ENCODE measurements around the gene KIN. TPM values are rescaled to one million over a fixed set of nuclear protein-coding genes. Genes with fewer than 3 reads are reported as not detected.
"Not testable (repeated sequence)": the region's sequence is repeated elsewhere in the genome, so short reads cannot be mapped to it uniquely, and the experiment has no call there.

The KIN gene
- total and polyA plus RNA-seq, 2 experiments from 2014 or later, result 7.3 to 7.4 TPM

- no peaks in the 10 kb centered on the region for H3K9me3 ChIP-seq (ENCODE audit: low read depth)
- TF ChIP-seq CTCF (IDR thresholded peaks at IDR 0.05; ENCODE audit: low read depth, low read length), result no peak
- no peak for DNase-seq (ENCODE audit: low read depth in 1 of 2, low spot score in 1 of 2)
- no peaks in the 10 kb centered on the region for H3K4me1 ChIP-seq (ENCODE audit: low read depth)
- H3K27ac ChIP-seq, result no peak overlapping the region
- no peak overlapping the region for H3K4me3 ChIP-seq
- H3K27me3 ChIP-seq, result peaks cover 38% of the 10 kb centered on the region
- H3K36me3 ChIP-seq, result no peaks in the 10 kb centered on the region
Observed at GRCh38 chr10:7722927-7723529, 64.8 kb downstream of the KIN start.

GRCh38 chr10:7720478-7720877, 67.3 kb downstream of the KIN start:
- Histone ChIP-seq H3K9me3 (ENCODE audit: low read depth) (no peaks in the 10 kb centered on the region), H3K4me1 (ENCODE audit: low read depth) (no peaks in the 10 kb centered on the region), H3K27ac (no peak overlapping the region), H3K36me3 (no peaks in the 10 kb centered on the region), H3K4me3 (no peak overlapping the region), H3K27me3 (peaks cover 13% of the 10 kb centered on the region)
- no peak for DNase-seq (ENCODE audit: low read depth in 1 of 2, low spot score in 1 of 2)
- TF ChIP-seq CTCF (IDR thresholded peaks at IDR 0.05; ENCODE audit: low read depth, low read length), result no peak

DNA sequence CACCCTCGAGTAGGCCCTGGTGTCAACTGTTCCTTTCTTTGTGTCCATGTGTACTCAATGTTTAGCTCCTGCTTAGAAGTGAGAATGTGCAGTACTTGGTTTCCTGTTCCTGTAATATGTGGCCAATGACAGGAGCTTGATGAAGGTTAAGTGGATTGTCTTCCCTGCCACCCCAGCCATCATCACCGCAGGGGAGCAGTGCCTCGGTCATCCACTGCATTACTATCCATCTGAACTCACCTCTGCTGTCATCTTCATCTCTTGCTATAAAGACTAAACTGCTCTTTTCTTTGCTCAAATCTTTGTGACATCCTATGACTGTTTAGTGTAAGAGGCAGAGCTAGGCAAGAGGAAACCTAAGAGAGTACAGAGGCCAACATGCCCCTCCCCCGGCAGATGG, 69.1 kb downstream of the KIN start:
- no peaks in the 10 kb centered on the region for H3K36me3 ChIP-seq

DNA sequence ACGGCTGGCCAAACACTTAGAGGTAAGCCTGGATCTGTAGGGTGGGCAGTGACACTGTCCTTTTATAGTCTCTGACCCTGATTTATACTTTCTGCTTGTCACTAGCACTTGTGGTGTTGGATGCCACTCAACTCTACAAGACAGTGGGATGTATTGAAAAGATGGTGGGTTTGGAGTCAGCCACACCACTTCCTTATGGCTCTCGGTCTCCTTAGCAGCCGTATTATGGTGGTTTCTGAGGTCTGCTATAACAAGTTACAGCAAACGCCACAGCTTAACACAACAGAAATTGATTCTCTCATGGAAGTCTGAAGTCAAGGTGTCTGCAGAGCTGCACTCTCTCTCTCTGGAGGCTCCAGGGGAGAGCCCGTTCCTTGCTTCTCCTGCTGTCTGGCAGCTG, 70.0 kb downstream of the KIN start:
- no peak overlapping the region for H3K27ac ChIP-seq
- H3K4me1 ChIP-seq (ENCODE audit: low read depth), result no peaks in the 10 kb centered on the region
- no peak for TF ChIP-seq CTCF (IDR thresholded peaks at IDR 0.05; ENCODE audit: low read depth, low read length)
- H3K27me3 ChIP-seq, result peaks cover 5% of the 10 kb centered on the region
- no peak overlapping the region for H3K4me3 ChIP-seq
- no peak for DNase-seq (ENCODE audit: low read depth in 1 of 2, low spot score in 1 of 2)
- no peaks in the 10 kb centered on the region for H3K9me3 ChIP-seq (ENCODE audit: low read depth)
- H3K36me3 ChIP-seq, result no peaks in the 10 kb centered on the region

More for the DNA sequence above, 69.1 kb downstream of the KIN start:
- peaks cover 5% of the 10 kb centered on the region for H3K27me3 ChIP-seq
- no peak overlapping the region for H3K27ac ChIP-seq
- no peaks in the 10 kb centered on the region for H3K9me3 ChIP-seq (ENCODE audit: low read depth)
- no peak for TF ChIP-seq CTCF (IDR thresholded peaks at IDR 0.05; ENCODE audit: low read depth, low read length)
- H3K4me3 ChIP-seq, result no peak overlapping the region
- DNase-seq (ENCODE audit: low read depth in 1 of 2, low spot score in 1 of 2), result no peak
- no peaks in the 10 kb centered on the region for H3K4me1 ChIP-seq (ENCODE audit: low read depth)

DNA sequence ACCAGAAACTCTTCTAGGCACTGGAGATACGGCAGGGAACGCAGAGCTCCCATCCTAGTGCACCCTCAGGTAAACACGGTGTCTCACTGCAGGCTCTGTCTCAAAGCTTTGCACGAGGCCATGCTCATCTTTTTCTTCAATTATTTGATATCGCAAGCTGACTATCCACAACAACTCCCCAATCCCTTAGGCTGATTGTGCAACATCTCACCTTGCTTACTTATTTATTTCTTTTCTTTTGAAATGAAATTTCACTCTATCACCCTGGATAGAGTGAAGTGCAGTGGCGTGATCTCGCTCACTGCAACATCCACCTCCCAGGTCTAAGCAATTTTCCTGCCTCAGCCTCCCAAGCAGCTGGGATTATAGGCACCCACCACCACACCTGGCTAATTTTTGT, 72.3 kb downstream of the KIN start:
- Histone ChIP-seq H3K36me3 (no peaks in the 10 kb centered on the region), H3K9me3 (ENCODE audit: low read depth) (no peaks in the 10 kb centered on the region), H3K27ac (no peak overlapping the region), H3K27me3 (no peaks in the 10 kb centered on the region), H3K4me1 (ENCODE audit: low read depth) (no peaks in the 10 kb centered on the region), H3K4me3 (no peak overlapping the region)
- DNase-seq (ENCODE audit: low read depth in 1 of 2, low spot score in 1 of 2), result no peak
- TF ChIP-seq CTCF (IDR thresholded peaks at IDR 0.05; ENCODE audit: low read depth, low read length), result no peak

GRCh38 chr10:7711075-7711474, 76.7 kb downstream of the KIN start:
- not testable (repeated sequence) for H3K27ac ChIP-seq; H3K9me3 ChIP-seq (ENCODE audit: low read depth); H3K4me1 ChIP-seq (ENCODE audit: low read depth); DNase-seq (ENCODE audit: low read depth in 1 of 2, low spot score in 1 of 2); H3K4me3 ChIP-seq; H3K27me3 ChIP-seq; H3K36me3 ChIP-seq
